GM12878 (cell line): ENCODE results near the gene MVB12B. TPM values are rescaled to one million over a fixed set of nuclear protein-coding genes. Genes with fewer than 3 reads are reported as not detected.
"Not testable (repeated sequence)": the region's sequence is repeated elsewhere in the genome, so short reads cannot be mapped to it uniquely, and the experiment has no call there.

Source experiments
- ATAC-seq: fragments of 200-7000 bp; cut with Tn5 transposase; 3 replicates; pipeline ENCODE4 v1.9.1; 2020; ENCODE audit warnings: mild to moderate bottlenecking, moderate library complexity
- BruUV-seq: library from RNA; stranded (reverse); fragments of 400-500 nt; replicated peaks from 2 replicates; lab custom pipeline; 2021; lab: Mats Ljungman, UMichigan
- CTCF ChIA-PET: fragments of 300-600 bp; sonication (Branson Sonifier 250); formaldehyde crosslinking; extraction: SDS; loops from one replicate; lab custom pipeline; 2021; ENCODE audit warnings: inconsistent platforms; lab: Yijun Ruan, JAX
- POLR2A ChIA-PET: fragments of 350-600 bp; formaldehyde crosslinking; extraction: SDS; loops from one replicate; lab custom pipeline; 2021; ENCODE audit warnings: inconsistent platforms; lab: Charles Lee
- RAD21 ChIA-PET: fragments of 300-600 bp; sonication (Branson Sonifier 250); formaldehyde crosslinking; loops from one replicate; lab custom pipeline; 2023; ENCODE audit warnings: antibody characterized with exemption; ENCODE audit not compliant: unreplicated experiment; lab: Charles Lee
- SMC1A ChIA-PET: fragments of 300-600 bp; sonication (Branson Sonifier 250); formaldehyde crosslinking; loops from one replicate; lab custom pipeline; 2023; ENCODE audit not compliant: unreplicated experiment, uncharacterized antibody; lab: Charles Lee
- DNase-seq: peaks from one replicate; pipeline ENCODE4 v3.0.0-alpha.2; 2011; ENCODE audit warnings: low read depth, low spot score
- FAIRE-seq: peaks from 3 replicates; lab custom pipeline; 2011; peaks lifted over from hg19 to GRCh38; lab: Jason Lieb, UNC
- H2AFZ ChIP-seq: 2 replicates; pipeline ENCODE4 v1.6.0; 2011; ENCODE audit warnings: low read depth, low read length, control low read depth; ENCODE audit not compliant: control insufficient read depth
- H3K27ac ChIP-seq: 2 replicates; pipeline ENCODE4 v1.5.1; 2011; ENCODE audit warnings: control low read depth; ENCODE audit not compliant: control insufficient read depth, insufficient read depth
- H3K27me3 ChIP-seq, 2 experiments: replicated peaks in 1 of 2; 2 replicates each; pipeline versions ENCODE4 v1.6.0 to v1.6.1; 2011; ENCODE audit warnings: low read length in 1 of 2; ENCODE audit not compliant: control insufficient read depth in 2 of 2, insufficient read depth in 2 of 2
- H3K36me3 ChIP-seq, 2 experiments: 2 replicates each; pipeline ENCODE4 v1.5.1; 2011; ENCODE audit warnings: low read length in 1 of 2; ENCODE audit not compliant: control insufficient read depth in 2 of 2, insufficient read depth in 2 of 2
- H3K4me1 ChIP-seq: 2 replicates; pipeline ENCODE4 v1.6.1; 2011; ENCODE audit warnings: mild to moderate bottlenecking, low read length, moderate library complexity, mixed read lengths; ENCODE audit not compliant: control insufficient read depth, insufficient read depth
- H3K4me2 ChIP-seq: 2 replicates; pipeline ENCODE4 v1.6.0; 2011; ENCODE audit warnings: control low read depth; ENCODE audit not compliant: control insufficient read depth, insufficient read depth
- H3K4me3 ChIP-seq: fragments of 200-600 bp; sonication (generic); 2 replicates; pipeline ENCODE4 v1.5.1; 2016
- H3K79me2 ChIP-seq: 2 replicates; pipeline ENCODE4 v1.6.0; 2011; ENCODE audit warnings: low read length; ENCODE audit not compliant: control insufficient read depth, insufficient read depth
- H3K9ac ChIP-seq: 2 replicates; pipeline ENCODE4 v1.8.0; 2011; ENCODE audit warnings: low read length, control low read depth, mixed read lengths; ENCODE audit not compliant: control insufficient read depth, insufficient read depth
- H3K9me3 ChIP-seq: replicated peaks from 3 replicates; pipeline ENCODE4 v1.5.1; 2011; ENCODE audit warnings: mild to moderate bottlenecking, low read length; ENCODE audit not compliant: control insufficient read depth, insufficient read depth
- H4K20me1 ChIP-seq: 2 replicates; pipeline ENCODE4 v1.6.0; 2011; ENCODE audit not compliant: control insufficient read depth, insufficient read depth
- CEBPB ChIP-seq, 2 experiments: fragments of 150-350 bp in 1 of 2; IDR thresholded peaks; 2 replicates each; pipeline ENCODE4 v1.6.1; 2012 to 2014; ENCODE audit warnings: low read depth in 2 of 2, low read length in 2 of 2, borderline replicate concordance in 1 of 2, inconsistent platforms in 1 of 2
- CTCF ChIP-seq, 3 experiments: IDR thresholded peaks in 2 of 3; conservative IDR thresholded peaks in 1 of 3; 2 replicates each; pipeline ENCODE4 v1.5.1; 2011; ENCODE audit warnings: low read depth in 3 of 3, low read length in 3 of 3, mild to moderate bottlenecking in 3 of 3, control low read depth in 2 of 3, moderate library complexity in 2 of 3, inconsistent platforms in 1 of 3, mixed read lengths in 1 of 3; ENCODE audit not compliant: control insufficient read depth in 2 of 3, insufficient read depth in 1 of 3; ENCODE audit errors: extremely low read depth in 1 of 3
- NFYB ChIP-seq: IDR thresholded peaks from 2 replicates; pipeline ENCODE4 v1.6.1; 2011; ENCODE audit warnings: low read depth, mild to moderate bottlenecking, low read length, improper control_type of control experiment, moderate library complexity; ENCODE audit not compliant: insufficient read depth
- ZBED1 ChIP-seq: IDR thresholded peaks from 2 replicates; pipeline ENCODE4 v1.6.1; 2016; ENCODE audit warnings: borderline replicate concordance
- ZZZ3 ChIP-seq: IDR thresholded peaks from 2 replicates; pipeline ENCODE4 v1.6.1; 2011; ENCODE audit warnings: low read depth; ENCODE audit not compliant: control insufficient read depth, insufficient read length
- WGBS: methylation state at CpG from one replicate; pipeline ENCODE4 v1.1.6; 2016; ENCODE audit warnings: low lambda C conversion rate; ENCODE audit not compliant: insufficient replicate concordance, insufficient coverage; ENCODE audit errors: missing lambda C conversion rate; 5-methylcytosine and 5-hydroxymethylcytosine counted together
- in situ Hi-C: fragments of 300-500 bp; cut with MboI; formaldehyde crosslinking; loops from 9 replicates; pipeline ENCODE4 v1.14.3; 2018; ENCODE audit warnings: mixed read lengths
- intact Hi-C: fragments of 100-400 bp; cut with micrococcal nuclease; formaldehyde crosslinking; loops from one replicate; pipeline ENCODE4 v1.14.2; 2022; ENCODE audit not compliant: unreplicated experiment
- polyA plus RNA-seq, 11 experiments: library from polyadenylated mRNA; depleted of rRNA in 4 of 11; unstranded in 6 of 11; stranded (reverse) in 5 of 11; fragments of >200 nt; fragmentation: Nextera tagmentation in 4 of 11; fragmentation: Illumina TruSeq in 1 of 11; extraction: Ambion mirVana in 4 of 11; extraction: Trizol in 1 of 11; gene quantifications; 1 replicate in 1 of 11; 2 replicates in 10 of 11; pipeline versions ENCODE4 v1.2.1 to v1.2.3, GENCODE V29; 2011 to 2016; ENCODE audit warnings: inconsistent platforms in 2 of 11, missing spikeins in 2 of 11, low read depth in 1 of 11
- total RNA-seq, 4 experiments: library from RNA; depleted of rRNA in 3 of 4; stranded (reverse); fragments of >200 nt in 3 of 4; fragmentation: Illumina TruSeq in 1 of 4; extraction: Trizol in 1 of 4; gene quantifications; 2 replicates each; pipeline versions ENCODE4 v1.2.1 to v1.2.3, GENCODE V29; 2013 to 2021

The MVB12B gene
- total and polyA plus RNA-seq, 10 of the 15 experiments (the other 5 are each of a cell fraction or from before 2014, with no cell fraction given) = 0.08 TPM; not detected in 9

- Histone ChIP-seq H3K27ac (no peak overlapping the region), H2AFZ (no peak overlapping the region), H3K9me3 (no peaks in the 10 kb centered on the region), H3K4me2 (no peak overlapping the region), H3K27me3 (no peaks in the 10 kb centered on the region), H3K4me3 (no peak overlapping the region), H3K9ac (no peak overlapping the region)
- DNase-seq = no peak
- ATAC-seq = no peak
- no peak for FAIRE-seq
- intact Hi-C loops = no loop called here
- ChIA-PET CTCF (interaction anchor here (0.7 to 2.4 kb wide), 3 partner anchors 54 to 163 kb away, joined by 3 to 12 read pairs (median 3); no protein-coding TSS in a partner anchor), RAD21 (no interaction called here)
- TF ChIP-seq CEBPB (IDR thresholded peaks at IDR 0.05; ENCODE audit: borderline replicate concordance in 1 of 2, low read depth in 2 of 2, low read length in 2 of 2) (no peak), ZZZ3 (no peak), CTCF (IDR thresholded peaks at IDR 0.05 in 2 of 3, conservative IDR thresholded peaks at IDR 0.05 in 1 of 3; ENCODE audit: control insufficient read depth in 2 of 3, extremely low read depth in 1 of 3, insufficient read depth in 1 of 3, low read depth in 3 of 3, low read length in 3 of 3) (no peak), NFYB (no peak), ZBED1 (no peak)
- TF ChIP-seq, all 136 proteins: peak for 0
- POLR2A ChIA-PET = no interaction called here
- SMC1A ChIA-PET = no interaction called here
- no peaks in the 10 kb centered on the region for H3K4me1 ChIP-seq
- 50% methylated on average over 8 of the region's 8 CpGs for WGBS
- H4K20me1 ChIP-seq = no peaks in the 10 kb centered on the region; the same call in 1 of the 2 replicates
- BruUV-seq = no TSS peak
- H3K36me3 ChIP-seq = no peaks in the 10 kb centered on the region
- in situ Hi-C loops = no loop called here
- no peaks in the 10 kb centered on the region for H3K79me2 ChIP-seq
These were observed 227.7 kb downstream of the MVB12B start for GRCh38 chr9:126554292-126554691.

- H3K9ac ChIP-seq, H4K20me1 ChIP-seq, H3K27ac ChIP-seq, intact Hi-C loops, FAIRE-seq, DNase-seq, H3K4me2 ChIP-seq, H3K36me3 ChIP-seq, H3K4me3 ChIP-seq, H3K27me3 ChIP-seq, H2AFZ ChIP-seq, H3K4me1 ChIP-seq, H3K9me3 ChIP-seq, BruUV-seq, POLR2A ChIA-PET, ATAC-seq, H3K79me2 ChIP-seq: not testable (repeated sequence)
- WGBS = 66% methylated on average over 11 of the region's 13 CpGs
- in situ Hi-C loops = loop anchor here (5.0 kb wide), 1 partner anchor 53 kb away; no protein-coding TSS in a partner anchor
- ChIA-PET SMC1A (interaction anchor here (0.6 kb wide), 1 partner anchor 1130 kb away, joined by 3 read pairs; no protein-coding TSS in a partner anchor), RAD21 (interaction anchor here (0.7 kb wide), 1 partner anchor 255 kb away, joined by 3 read pairs; no protein-coding TSS in a partner anchor), CTCF (interaction anchor here (1.3 to 2.4 kb wide), 2 partner anchors 55 to 57 kb away, joined by 3 to 12 read pairs; no protein-coding TSS in a partner anchor)
These were observed 228.8 kb downstream of the MVB12B start for GRCh38 chr9:126555421-126555820.
